A673 (cell line): ENCODE measurements around the gene CDC42SE2. TPM values are rescaled to one million over a fixed set of nuclear protein-coding genes. Genes with fewer than 3 reads are reported as not detected.

Experiments
- BruUV-seq: library from RNA; stranded (reverse); fragments of 400-500 nt; replicated peaks from 2 replicates; lab custom pipeline; 2021; lab: Mats Ljungman, UMichigan
- CTCF ChIA-PET: fragments of 300-600 bp; sonication (Branson Sonifier 250); formaldehyde crosslinking; loops from one replicate; lab custom pipeline; 2022; ENCODE audit warnings: antibody characterized with exemption; lab: Charles Lee
- POLR2A ChIA-PET: fragments of 300-600 bp; sonication (Branson Sonifier 250); formaldehyde crosslinking; loops from one replicate; lab custom pipeline; 2022; ENCODE audit warnings: antibody characterized with exemption; ENCODE audit not compliant: low non-redundant PET; lab: Charles Lee
- DNase-seq: peaks from one replicate; pipeline ENCODE4 v3.0.0-alpha.2; 2015; ENCODE audit warnings: low spot score
- H3K27ac ChIP-seq: fragments of 200-600 bp; sonication (generic); 2 replicates; pipeline ENCODE4 v1.5.1; 2016; ENCODE audit warnings: mixed run types, low read depth, mild to moderate bottlenecking, mixed read lengths, antibody characterized with exemption, low read length; ENCODE audit not compliant: poor library complexity, severe bottlenecking
- H3K27me3 ChIP-seq: fragments of 200-600 bp; sonication (generic); replicated peaks from 2 replicates; pipeline ENCODE4 v1.6.1; 2017; ENCODE audit warnings: mixed run types, low read depth, mild to moderate bottlenecking, mixed read lengths, antibody characterized with exemption, low read length; ENCODE audit not compliant: insufficient read depth, poor library complexity
- H3K36me3 ChIP-seq: fragments of 200-600 bp; sonication (generic); 2 replicates; pipeline ENCODE4 v1.6.1; 2016; ENCODE audit warnings: mixed run types, mild to moderate bottlenecking, mixed read lengths, antibody characterized with exemption, low read length; ENCODE audit not compliant: insufficient read depth, poor library complexity, severe bottlenecking
- H3K4me1 ChIP-seq: fragments of 200-600 bp; sonication (generic); 2 replicates; pipeline ENCODE4 v1.6.1; 2017; ENCODE audit warnings: mixed run types, mild to moderate bottlenecking, mixed read lengths, antibody characterized with exemption, low read length; ENCODE audit not compliant: insufficient read depth, poor library complexity, severe bottlenecking
- H3K4me3 ChIP-seq: fragments of 200-600 bp; sonication (generic); 2 replicates; pipeline ENCODE4 v1.5.1; 2016; ENCODE audit warnings: low read depth, mixed run types, mild to moderate bottlenecking, mixed read lengths, low read length; ENCODE audit not compliant: poor library complexity, severe bottlenecking
- H3K9me3 ChIP-seq: fragments of 200-600 bp; sonication (generic); 2 replicates; pipeline ENCODE4 v1.6.1; 2016; ENCODE audit warnings: mixed run types, low read depth, mild to moderate bottlenecking, mixed read lengths, antibody characterized with exemption, low read length; ENCODE audit not compliant: poor library complexity, severe bottlenecking
- EZH2 ChIP-seq: fragments of 200-600 bp; sonication (generic); IDR thresholded peaks from 2 replicates; pipeline ENCODE4 v1.6.1; 2017; ENCODE audit warnings: borderline replicate concordance, low read depth, mild to moderate bottlenecking, mixed read lengths, antibody characterized with exemption, low read length; ENCODE audit not compliant: poor library complexity, severe bottlenecking
- intact Hi-C: fragments of 100-400 bp; cut with micrococcal nuclease; formaldehyde crosslinking; loops from one replicate; pipeline ENCODE4 v1.10.0; 2022; ENCODE audit not compliant: unreplicated experiment
- total RNA-seq: library from RNA; stranded (reverse); gene quantifications from 2 replicates; pipeline ENCODE4 v1.2.3, GENCODE V29; 2021
- TF ChIP-seq, protein P1 (sequence below): fragments of 300-800, 200-600 bp; sonication (generic); conservative IDR thresholded peaks from 2 replicates; pipeline ENCODE4 v1.5.1; 2017; ENCODE audit warnings: low read depth, mild to moderate bottlenecking, antibody characterized with exemption, low read length, moderate library complexity, mixed read lengths

The CDC42SE2 gene
- total RNA-seq, 1 experiment from 2014 or later = 25.5 TPM

DNA sequence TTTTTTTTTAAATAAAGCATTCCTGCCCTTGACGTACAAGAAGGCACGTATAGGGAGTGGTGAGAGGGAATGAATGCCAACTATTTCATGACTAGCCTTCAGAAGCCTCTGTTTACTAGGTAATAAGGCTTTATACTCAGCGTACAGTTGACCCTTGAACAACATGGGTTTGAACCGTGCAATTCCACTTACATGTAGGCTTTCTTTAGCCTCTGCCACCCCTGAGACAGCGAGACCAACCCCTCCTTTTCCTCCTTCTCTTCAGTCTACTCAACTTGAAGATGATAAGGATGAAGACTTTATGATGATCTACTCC, 22.5 kb downstream of the CDC42SE2 start:
- intact Hi-C loops = no loop called here
- CTCF ChIA-PET = interaction anchor here (0.6 kb wide), 1 partner anchor 16 kb away, joined by 8 read pairs; no protein-coding TSS in a partner anchor
- Histone ChIP-seq H3K27ac (no peak overlapping the region), H3K36me3 (no peaks in the 10 kb centered on the region), H3K9me3 (no peaks in the 10 kb centered on the region), H3K4me1 (peaks cover 3% of the 10 kb centered on the region), H3K4me3 (no peak overlapping the region), H3K27me3 (no peaks in the 10 kb centered on the region)
- no TSS peak for BruUV-seq
- POLR2A ChIA-PET = interaction anchor here (0.6 kb wide), 1 partner anchor 26 kb away, joined by 4 read pairs; no protein-coding TSS in a partner anchor
- DNase-seq = no peak
- TF ChIP-seq, protein P1, sequence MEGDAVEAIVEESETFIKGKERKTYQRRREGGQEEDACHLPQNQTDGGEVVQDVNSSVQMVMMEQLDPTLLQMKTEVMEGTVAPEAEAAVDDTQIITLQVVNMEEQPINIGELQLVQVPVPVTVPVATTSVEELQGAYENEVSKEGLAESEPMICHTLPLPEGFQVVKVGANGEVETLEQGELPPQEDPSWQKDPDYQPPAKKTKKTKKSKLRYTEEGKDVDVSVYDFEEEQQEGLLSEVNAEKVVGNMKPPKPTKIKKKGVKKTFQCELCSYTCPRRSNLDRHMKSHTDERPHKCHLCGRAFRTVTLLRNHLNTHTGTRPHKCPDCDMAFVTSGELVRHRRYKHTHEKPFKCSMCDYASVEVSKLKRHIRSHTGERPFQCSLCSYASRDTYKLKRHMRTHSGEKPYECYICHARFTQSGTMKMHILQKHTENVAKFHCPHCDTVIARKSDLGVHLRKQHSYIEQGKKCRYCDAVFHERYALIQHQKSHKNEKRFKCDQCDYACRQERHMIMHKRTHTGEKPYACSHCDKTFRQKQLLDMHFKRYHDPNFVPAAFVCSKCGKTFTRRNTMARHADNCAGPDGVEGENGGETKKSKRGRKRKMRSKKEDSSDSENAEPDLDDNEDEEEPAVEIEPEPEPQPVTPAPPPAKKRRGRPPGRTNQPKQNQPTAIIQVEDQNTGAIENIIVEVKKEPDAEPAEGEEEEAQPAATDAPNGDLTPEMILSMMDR = no peak
- no peak for TF ChIP-seq EZH2

DNA sequence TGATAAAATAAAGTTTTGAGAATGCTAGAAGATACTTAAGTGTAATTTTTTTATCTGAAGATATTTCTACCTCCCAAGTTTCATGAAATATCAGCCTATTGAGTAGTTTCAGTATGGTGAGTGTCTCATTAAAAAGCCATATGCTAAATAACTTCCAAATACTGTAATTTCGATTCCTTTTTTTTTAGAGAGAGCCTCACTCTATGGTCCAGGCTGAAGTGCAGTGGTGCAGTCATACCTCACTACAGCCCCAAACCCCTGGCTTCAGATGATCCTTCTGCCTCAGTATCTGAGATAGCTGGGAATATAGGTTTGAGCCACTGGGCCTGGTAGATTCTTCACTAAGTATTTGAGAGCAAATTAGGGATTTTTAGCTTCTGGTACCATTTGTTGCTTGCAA, 24.5 kb downstream of the CDC42SE2 start:
- no TSS peak for BruUV-seq
- H3K27me3 ChIP-seq = no peaks in the 10 kb centered on the region
- DNase-seq = no peak
- TF ChIP-seq, protein P1 = no peak
- TF ChIP-seq EZH2 = no peak
- no peaks in the 10 kb centered on the region for H3K9me3 ChIP-seq
- no peak overlapping the region for H3K4me3 ChIP-seq
- no peaks in the 10 kb centered on the region for H3K36me3 ChIP-seq
- intact Hi-C loops = no loop called here
- CTCF ChIA-PET = no interaction called here
- no peaks in the 10 kb centered on the region for H3K4me1 ChIP-seq
- H3K27ac ChIP-seq = no peak overlapping the region
- POLR2A ChIA-PET = no interaction called here

DNA sequence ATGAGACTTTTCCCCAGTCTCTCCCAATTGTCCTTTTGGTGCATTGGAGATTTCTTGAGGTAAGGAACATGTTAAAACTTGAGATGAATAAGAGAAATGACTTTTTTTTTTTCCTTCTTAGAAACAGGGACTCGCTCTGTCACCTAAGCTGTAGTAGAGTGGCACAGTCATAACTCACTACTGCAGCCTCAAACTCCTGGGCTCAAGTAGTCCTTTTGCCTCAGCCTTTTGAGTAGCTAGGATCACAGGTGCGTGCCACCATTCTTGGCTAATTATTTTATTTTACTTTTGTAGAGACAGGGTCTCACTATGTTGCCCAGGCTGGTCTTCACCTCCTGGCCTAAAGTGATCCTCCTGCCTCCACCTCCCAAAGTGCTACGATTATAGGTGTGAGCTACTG, 25.9 kb downstream of the CDC42SE2 start:
- CTCF ChIA-PET = no interaction called here
- Histone ChIP-seq H3K4me1 (no peaks in the 10 kb centered on the region), H3K36me3 (no peaks in the 10 kb centered on the region), H3K9me3 (no peaks in the 10 kb centered on the region), H3K4me3 (no peak overlapping the region), H3K27me3 (no peaks in the 10 kb centered on the region), H3K27ac (no peak overlapping the region)
- no peak for DNase-seq
- intact Hi-C loops = no loop called here
- no TSS peak for BruUV-seq
- TF ChIP-seq EZH2 = no peak
- TF ChIP-seq, protein P1 = no peak
- POLR2A ChIA-PET = no interaction called here
